Omental fat pad (tissue), 4 donors: ENCODE results near the gene RNF217. TPM values are rescaled to one million over a fixed set of nuclear protein-coding genes. Genes with fewer than 3 reads are reported as not detected.

ENCODE experiments used
- ATAC-seq: fragments of 150-250 bp; one replicate; pipeline ENCODE4 v1.9.1; 2016; ENCODE audit warnings: mild to moderate bottlenecking, moderate library complexity; ENCODE audit not compliant: low FRiP score
- DNase-seq: peaks from one replicate; pipeline ENCODE4 v3.0.0-alpha.2; 2019; ENCODE audit warnings: low spot score
- total RNA-seq, 4 donors: library from RNA; depleted of rRNA; stranded (reverse); fragments of >200 nt; gene quantifications; one replicate each; pipeline ENCODE4 v1.1.0, GENCODE V29; 2016
- TF ChIP-seq, protein P1 (sequence below), 3 donors: fragments of 450-650 bp; IDR thresholded peaks; one replicate each; pipeline ENCODE4 v1.5.1; 2016 to 2017; ENCODE audit warnings: antibody characterized with exemption in 3 of 3, mild to moderate bottlenecking in 3 of 3, moderate library complexity in 2 of 3

Gene RNF217
- total RNA-seq, 4 donors from 2014 or later: 30.7 to 61.1 (median 38.4) TPM

- TF ChIP-seq, protein P1, sequence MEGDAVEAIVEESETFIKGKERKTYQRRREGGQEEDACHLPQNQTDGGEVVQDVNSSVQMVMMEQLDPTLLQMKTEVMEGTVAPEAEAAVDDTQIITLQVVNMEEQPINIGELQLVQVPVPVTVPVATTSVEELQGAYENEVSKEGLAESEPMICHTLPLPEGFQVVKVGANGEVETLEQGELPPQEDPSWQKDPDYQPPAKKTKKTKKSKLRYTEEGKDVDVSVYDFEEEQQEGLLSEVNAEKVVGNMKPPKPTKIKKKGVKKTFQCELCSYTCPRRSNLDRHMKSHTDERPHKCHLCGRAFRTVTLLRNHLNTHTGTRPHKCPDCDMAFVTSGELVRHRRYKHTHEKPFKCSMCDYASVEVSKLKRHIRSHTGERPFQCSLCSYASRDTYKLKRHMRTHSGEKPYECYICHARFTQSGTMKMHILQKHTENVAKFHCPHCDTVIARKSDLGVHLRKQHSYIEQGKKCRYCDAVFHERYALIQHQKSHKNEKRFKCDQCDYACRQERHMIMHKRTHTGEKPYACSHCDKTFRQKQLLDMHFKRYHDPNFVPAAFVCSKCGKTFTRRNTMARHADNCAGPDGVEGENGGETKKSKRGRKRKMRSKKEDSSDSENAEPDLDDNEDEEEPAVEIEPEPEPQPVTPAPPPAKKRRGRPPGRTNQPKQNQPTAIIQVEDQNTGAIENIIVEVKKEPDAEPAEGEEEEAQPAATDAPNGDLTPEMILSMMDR (IDR thresholded peaks at IDR 0.05): no peak
- DNase-seq (no peak), ATAC-seq (peak; percentile 28)
These were observed 51.9 kb downstream of the RNF217 start for GRCh38 chr6:125013938-125014660.

GRCh38 chr6:125014661-125014957 lies 52.4 kb downstream of the RNF217 start:
- TF ChIP-seq, protein P1 (IDR thresholded peaks at IDR 0.05): no peak
- ATAC-seq (no peak), DNase-seq (no peak)

GRCh38 chr6:125015152-125015551 lies 52.9 kb downstream of the RNF217 start:
- TF ChIP-seq, protein P1 (IDR thresholded peaks at IDR 0.05): no peak
- no peak for DNase-seq
- no peak for ATAC-seq

GRCh38 chr6:125018136-125018535 lies 55.9 kb downstream of the RNF217 start:
- DNase-seq: no peak

GRCh38 chr6:125019281-125019680 lies 57.0 kb downstream of the RNF217 start:
- TF ChIP-seq, protein P1 (IDR thresholded peaks at IDR 0.05): no peak
- DNase-seq (no peak), ATAC-seq (no peak)

More at GRCh38 chr6:125018136-125018535, 55.9 kb downstream of the RNF217 start:
- TF ChIP-seq, protein P1 (IDR thresholded peaks at IDR 0.05): no peak
- no peak for ATAC-seq

- DNase-seq: no peak
- TF ChIP-seq, protein P1 (IDR thresholded peaks at IDR 0.05): no peak
- no peak for ATAC-seq
These were observed 57.7 kb downstream of the RNF217 start for GRCh38 chr6:125019918-125020317.

GRCh38 chr6:125020385-125020784 lies 58.1 kb downstream of the RNF217 start:
- DNase-seq: no peak
- no peak for ATAC-seq
- TF ChIP-seq, protein P1 (IDR thresholded peaks at IDR 0.05): no peak
